LNCaP clone FGC (cell line): Measurements from ENCODE around the gene ANAPC10.

Experiments used
- DNase-seq: peaks from one replicate; pipeline ENCODE4 v3.0.0-alpha.2; 2011; ENCODE audit warnings: low read depth
- H3K4me3 ChIP-seq: 2 replicates; pipeline ENCODE4 v1.5.1; 2011; ENCODE audit warnings: mild to moderate bottlenecking, low read depth, low read length, control low read depth
- CTCF ChIP-seq: IDR thresholded peaks from 2 replicates; pipeline ENCODE4 v1.5.1; 2012; ENCODE audit warnings: mild to moderate bottlenecking; ENCODE audit not compliant: control insufficient read depth, insufficient read depth; ENCODE audit errors: extremely low read depth

ANAPC10 gene

GRCh38 chr4:145097331-145097820, 620 bp downstream of the ANAPC10 start:
- H3K4me3 ChIP-seq, result peak overlapping the region; percentile 76
- TF ChIP-seq CTCF, result no peak
- DNase-seq, result no peak

DNA sequence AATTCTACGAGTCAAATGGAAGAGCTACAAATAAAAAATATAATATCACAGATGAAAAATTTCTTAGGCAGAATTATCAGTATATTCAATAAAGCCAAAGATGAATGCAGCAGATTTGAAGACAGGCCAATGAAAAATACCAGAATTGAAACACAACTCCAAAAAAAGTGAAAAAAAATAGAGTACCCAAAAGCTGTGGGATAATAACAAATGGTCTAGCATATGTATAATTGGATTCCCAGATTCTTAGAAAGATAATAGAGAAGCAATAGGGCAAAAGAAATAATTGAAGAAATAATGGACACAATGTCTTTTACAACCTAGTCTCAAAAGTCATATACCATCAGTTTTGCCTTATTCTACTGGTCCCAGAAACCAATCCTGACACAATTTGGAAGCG, 4.4 kb downstream of the ANAPC10 start:
- H3K4me3 ChIP-seq, result no peak overlapping the region
- no peak for DNase-seq
- TF ChIP-seq CTCF, result no peak

DNA sequence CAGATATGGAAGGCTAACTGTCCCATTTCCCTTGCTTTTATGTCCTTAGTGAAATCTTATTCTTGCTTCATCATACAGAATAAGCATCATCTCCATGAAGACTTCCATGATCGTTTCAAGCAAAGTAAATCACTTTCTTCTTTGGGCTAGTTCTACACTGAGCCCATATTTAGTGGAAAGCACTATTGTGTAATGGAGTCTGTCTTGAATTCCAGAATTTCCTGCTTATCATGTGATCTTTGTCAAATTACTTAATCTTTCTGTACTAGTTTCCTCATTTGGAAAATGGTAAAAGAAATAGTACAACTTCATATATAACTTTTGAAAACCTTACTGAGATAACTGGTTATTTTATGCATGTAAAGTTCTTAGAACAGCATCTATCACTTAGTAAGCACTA, 7.6 kb downstream of the ANAPC10 start:
- no peak overlapping the region for H3K4me3 ChIP-seq
- DNase-seq, result no peak
- no peak for TF ChIP-seq CTCF

DNA sequence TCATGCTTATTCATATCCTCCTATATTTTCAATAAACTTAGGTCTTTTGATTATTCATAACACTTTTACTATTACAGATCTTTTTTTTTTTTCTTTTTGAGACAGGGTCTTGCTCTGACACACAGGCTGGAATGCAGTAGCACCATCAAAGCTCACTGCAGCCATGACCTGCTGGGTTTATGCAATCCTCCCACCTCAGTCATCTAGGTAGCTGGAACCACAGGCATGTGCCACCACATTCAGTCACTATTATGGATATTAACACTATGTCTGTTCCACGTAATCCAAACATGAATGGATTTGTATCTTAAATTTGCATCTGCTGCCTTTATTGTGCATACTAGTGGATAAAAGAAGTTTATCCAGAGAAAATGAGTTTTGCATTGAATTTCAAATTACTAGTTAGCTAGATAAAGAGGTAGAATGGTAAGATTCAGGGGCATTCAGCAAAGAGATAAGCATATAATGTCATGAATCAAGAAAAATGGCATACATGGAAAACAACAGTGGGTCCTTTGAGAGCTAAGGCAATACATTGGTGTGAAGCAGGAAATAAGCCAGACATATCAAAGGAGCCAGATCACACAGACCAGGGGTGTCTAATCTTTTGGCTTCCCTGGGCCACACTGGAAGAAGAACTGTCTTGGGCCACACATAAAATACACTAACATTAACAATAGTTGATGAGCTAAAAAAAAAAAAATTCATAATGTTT, 13.9 kb downstream of the ANAPC10 start:
- H3K4me3 ChIP-seq, result no peak overlapping the region
- DNase-seq, result no peak
- TF ChIP-seq CTCF, result no peak

GRCh38 chr4:145081756-145082155, 16.2 kb downstream of the ANAPC10 start:
- no peak overlapping the region for H3K4me3 ChIP-seq
- TF ChIP-seq CTCF, result no peak
- no peak for DNase-seq

DNA sequence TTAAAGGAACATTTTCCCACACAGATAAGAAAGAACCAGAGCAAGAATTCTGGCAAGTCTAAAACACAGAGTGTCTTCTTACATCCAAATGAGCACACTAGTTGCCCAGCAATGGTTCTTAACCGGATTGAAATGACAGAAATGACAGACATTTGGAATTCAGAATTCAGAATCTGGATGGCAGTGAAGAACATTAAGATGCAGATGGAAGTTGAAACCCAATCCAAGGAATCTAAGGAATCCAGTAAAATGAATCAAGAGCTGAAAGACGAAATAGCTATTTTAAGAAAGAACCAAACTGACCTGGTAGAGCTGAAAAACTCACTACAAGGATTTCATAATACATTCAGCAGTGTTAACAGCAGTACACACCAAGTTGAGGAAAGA, 21.5 kb downstream of the ANAPC10 start:
- no peak for TF ChIP-seq CTCF
- DNase-seq, result no peak
- H3K4me3 ChIP-seq, result no peak overlapping the region

GRCh38 chr4:145075742-145076468, 22.1 kb downstream of the ANAPC10 start:
- DNase-seq, result no peak
- no peak overlapping the region for H3K4me3 ChIP-seq
- no peak for TF ChIP-seq CTCF
